Measurements from ENCODE around the gene RASA3. TPM values are rescaled to one million over a fixed set of nuclear protein-coding genes. Genes with fewer than 3 reads are reported as not detected.

RASA3 gene
- total RNA-seq, 1 donor from 2014 or later, result 2.9 TPM

- H3K36me3 ChIP-seq, result no peaks in the 10 kb centered on the region
Measured at GRCh38 chr13:113965968-113966884, 166.2 kb downstream of the RASA3 start.

GRCh38 chr13:113965383-113965874 lies 167.0 kb downstream of the RASA3 start:
- Histone ChIP-seq H3K4me1 (no peaks in the 10 kb centered on the region), H4K20me1 (ENCODE audit: low read depth) (no peaks in the 10 kb centered on the region), H2AFZ (replicated peaks) (no peak overlapping the region), H3K9me3 (ENCODE audit: low read depth) (peaks cover 6% of the 10 kb centered on the region), H3K27ac (no peak overlapping the region), H3F3A (ENCODE audit: low read depth) (no peaks in the 10 kb centered on the region), H3K9ac (no peak overlapping the region), H3K79me2 (ENCODE audit: low read depth) (no peaks in the 10 kb centered on the region), H3K4me3 (no peak overlapping the region), H3K4me2 (no peak overlapping the region), H3K27me3 (no peaks in the 10 kb centered on the region), H3K36me3 (no peaks in the 10 kb centered on the region)
- TF ChIP-seq EZH2 (IDR thresholded peaks at IDR 0.05) (no peak), EZH2phosphoT487 (IDR thresholded peaks at IDR 0.05) (no peak), CTCF (IDR thresholded peaks at IDR 0.05) (no peak)
- no peak overlapping the region for H3K27ac Mint-ChIP-seq
- no peaks in the 10 kb centered on the region for H3K4me1 Mint-ChIP-seq
- DNase-seq (ENCODE audit: low spot score), result no peak
- peaks cover 4% of the 10 kb centered on the region for H3K27me3 Mint-ChIP-seq (ENCODE audit: insufficient read depth, low read depth)
- H3K4me3 Mint-ChIP-seq, result no peak overlapping the region
- peaks cover 11% of the 10 kb centered on the region for H3K9me3 Mint-ChIP-seq
- peaks cover 5% of the 10 kb centered on the region for H3K36me3 Mint-ChIP-seq

More at GRCh38 chr13:113965968-113966884, 166.2 kb downstream of the RASA3 start:
- Histone ChIP-seq H3K27me3 (no peaks in the 10 kb centered on the region), H3K4me3 (no peak overlapping the region), H3K4me1 (no peaks in the 10 kb centered on the region), H4K20me1 (ENCODE audit: low read depth) (no peaks in the 10 kb centered on the region), H3K27ac (no peak overlapping the region), H3F3A (ENCODE audit: low read depth) (no peaks in the 10 kb centered on the region), H3K4me2 (no peak overlapping the region), H2AFZ (replicated peaks) (no peak overlapping the region), H3K9me3 (ENCODE audit: low read depth) (no peaks in the 10 kb centered on the region), H3K79me2 (ENCODE audit: low read depth) (no peaks in the 10 kb centered on the region), H3K9ac (no peak overlapping the region)
- no peak overlapping the region for H3K27ac Mint-ChIP-seq
- H3K4me1 Mint-ChIP-seq, result no peaks in the 10 kb centered on the region
- H3K36me3 Mint-ChIP-seq, result peaks cover 4% of the 10 kb centered on the region
- peaks cover 4% of the 10 kb centered on the region for H3K27me3 Mint-ChIP-seq (ENCODE audit: insufficient read depth, low read depth)
- no peak for DNase-seq (ENCODE audit: low spot score)
- TF ChIP-seq EZH2 (IDR thresholded peaks at IDR 0.05) (no peak), CTCF (IDR thresholded peaks at IDR 0.05) (no peak), EZH2phosphoT487 (IDR thresholded peaks at IDR 0.05) (no peak)
- H3K9me3 Mint-ChIP-seq, result peaks cover 9% of the 10 kb centered on the region
- no peak overlapping the region for H3K4me3 Mint-ChIP-seq

- H3K27me3 ChIP-seq, result no peaks in the 10 kb centered on the region
- DNase-seq (ENCODE audit: low spot score), result no peak
- no peaks in the 10 kb centered on the region for H3F3A ChIP-seq (ENCODE audit: low read depth)
- H3K9ac ChIP-seq, result no peak overlapping the region
- Mint-ChIP-seq H3K36me3 (peaks cover 7% of the 10 kb centered on the region), H3K27me3 (ENCODE audit: insufficient read depth, low read depth) (peaks cover 4% of the 10 kb centered on the region), H3K27ac (no peak overlapping the region), H3K4me1 (no peaks in the 10 kb centered on the region), H3K9me3 (peaks cover 19% of the 10 kb centered on the region), H3K4me3 (no peak overlapping the region)
- H2AFZ ChIP-seq (replicated peaks), result no peak overlapping the region
- peaks cover 12% of the 10 kb centered on the region for H3K9me3 ChIP-seq (ENCODE audit: low read depth)
- H3K27ac ChIP-seq, result no peak overlapping the region
- H4K20me1 ChIP-seq (ENCODE audit: low read depth), result no peaks in the 10 kb centered on the region
- H3K4me1 ChIP-seq, result no peaks in the 10 kb centered on the region
- H3K79me2 ChIP-seq (ENCODE audit: low read depth), result no peaks in the 10 kb centered on the region
- TF ChIP-seq CTCF (IDR thresholded peaks at IDR 0.05) (no peak), EZH2phosphoT487 (IDR thresholded peaks at IDR 0.05) (no peak), EZH2 (IDR thresholded peaks at IDR 0.05) (no peak)
- no peaks in the 10 kb centered on the region for H3K36me3 ChIP-seq
- H3K4me2 ChIP-seq, result no peak overlapping the region
- H3K4me3 ChIP-seq, result no peak overlapping the region
Measured at GRCh38 chr13:113964251-113964995, 168.0 kb downstream of the RASA3 start.

Data from neural progenitor cell (in vitro differentiated cells).